HL-60/S4 treated with retinoic acid at 250 ng/mL for 4 days and 3 days (cell line): Measurements from ENCODE around the gene SLC35A1.
"Not testable (repeated sequence)": the region's sequence is repeated elsewhere in the genome, so short reads cannot be mapped to it uniquely, and the experiment has no call there.

ENCODE experiments used
- in situ Hi-C: fragments of 300-500 bp; cut with MboI; formaldehyde crosslinking; loops from 2 replicates; pipeline ENCODE4 v1.7.0; 2022; ENCODE audit warnings: low sequenced_read_pairs

SLC35A1 gene, protein sequence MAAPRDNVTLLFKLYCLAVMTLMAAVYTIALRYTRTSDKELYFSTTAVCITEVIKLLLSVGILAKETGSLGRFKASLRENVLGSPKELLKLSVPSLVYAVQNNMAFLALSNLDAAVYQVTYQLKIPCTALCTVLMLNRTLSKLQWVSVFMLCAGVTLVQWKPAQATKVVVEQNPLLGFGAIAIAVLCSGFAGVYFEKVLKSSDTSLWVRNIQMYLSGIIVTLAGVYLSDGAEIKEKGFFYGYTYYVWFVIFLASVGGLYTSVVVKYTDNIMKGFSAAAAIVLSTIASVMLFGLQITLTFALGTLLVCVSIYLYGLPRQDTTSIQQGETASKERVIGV

DNA sequence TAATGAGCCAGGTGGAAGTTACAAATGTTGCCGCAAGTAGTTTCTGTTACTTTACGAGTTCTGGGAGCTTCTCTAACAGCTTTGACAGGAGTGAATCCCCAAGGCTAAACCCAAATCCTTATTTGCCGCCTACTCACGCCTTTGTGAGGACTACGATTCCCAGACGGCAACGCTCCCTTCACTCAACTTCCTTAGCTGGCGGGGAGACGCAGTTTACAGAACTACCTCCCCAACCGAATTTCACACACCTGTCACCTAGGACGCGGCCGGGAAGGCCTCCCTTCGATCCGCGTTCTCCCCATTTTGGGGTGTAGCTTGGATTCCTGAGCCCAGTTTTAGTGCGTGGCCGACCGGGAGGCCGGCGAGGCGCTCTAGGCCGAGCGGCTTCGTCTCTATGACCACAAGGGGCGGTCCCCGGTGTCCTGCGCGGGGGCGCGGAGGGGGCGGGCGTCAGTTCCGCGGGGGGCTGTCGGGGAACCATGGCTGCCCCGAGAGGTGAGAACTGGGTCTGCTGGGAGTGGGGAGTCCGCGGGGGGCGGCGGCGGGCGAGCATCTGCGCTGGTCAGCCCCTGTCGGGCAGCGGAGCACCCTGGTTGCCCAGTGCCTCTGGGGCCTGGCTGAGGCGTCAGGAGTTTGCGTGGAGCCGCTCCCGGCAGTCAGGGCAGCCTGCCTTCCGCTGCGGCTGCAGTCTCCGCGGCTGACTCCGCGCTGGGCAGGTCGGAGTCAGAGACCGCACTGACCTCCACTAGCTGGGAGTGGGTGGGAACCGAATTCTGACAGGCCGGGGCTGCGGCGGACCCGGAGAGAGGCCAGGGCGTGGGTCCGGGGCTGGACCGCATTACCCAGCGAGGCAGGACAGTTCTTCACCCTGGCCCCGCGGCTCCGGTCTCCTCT, at the start of gene SLC35A1:
Gene SLC35A1, plus strand, starts transcription at position 450 of the 894 bp plus-strand sequence. Its CDS starts 30 bp downstream, at position 480.
- in situ Hi-C loops = no loop called here

DNA sequence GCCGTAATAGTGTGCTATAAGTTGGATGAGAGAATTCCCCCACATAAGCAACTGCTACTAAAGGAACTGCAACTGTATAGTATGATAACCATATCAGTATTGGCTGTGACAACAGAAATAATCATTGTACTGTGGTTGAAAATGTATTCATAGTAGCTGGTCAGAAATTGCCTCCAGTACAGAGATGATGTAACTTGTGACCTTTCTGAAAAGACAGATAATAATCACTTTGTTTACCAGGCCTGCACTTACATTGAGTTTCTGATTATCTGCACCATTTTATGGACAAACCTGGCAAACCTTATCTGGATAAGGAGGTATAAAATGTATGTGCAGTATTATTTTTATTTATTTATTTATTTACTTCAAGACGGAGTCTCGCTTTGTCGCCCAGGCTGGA, 46.0 kb upstream of the SLC35A1 start:
- in situ Hi-C loops = no loop called here

DNA sequence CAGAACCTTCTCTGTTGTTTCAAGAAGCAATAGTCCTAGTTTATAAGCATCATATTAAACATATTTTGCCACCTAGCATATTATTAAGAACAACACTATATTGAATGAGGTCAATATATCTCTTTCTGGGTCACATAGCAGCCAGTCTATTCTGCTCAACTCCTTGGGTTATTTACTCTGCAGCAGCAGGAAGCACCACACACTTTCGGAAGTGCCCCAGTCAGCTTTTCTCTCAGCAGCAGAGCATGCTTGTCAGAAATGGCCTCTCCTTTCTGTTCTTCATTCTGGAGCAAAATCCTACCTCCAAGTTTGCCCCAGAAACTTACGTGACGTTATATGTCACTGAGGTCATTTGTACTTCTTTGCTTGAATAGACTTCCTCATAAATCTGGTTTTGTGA, 42.3 kb upstream of the SLC35A1 start:
- in situ Hi-C loops = no loop called here

DNA sequence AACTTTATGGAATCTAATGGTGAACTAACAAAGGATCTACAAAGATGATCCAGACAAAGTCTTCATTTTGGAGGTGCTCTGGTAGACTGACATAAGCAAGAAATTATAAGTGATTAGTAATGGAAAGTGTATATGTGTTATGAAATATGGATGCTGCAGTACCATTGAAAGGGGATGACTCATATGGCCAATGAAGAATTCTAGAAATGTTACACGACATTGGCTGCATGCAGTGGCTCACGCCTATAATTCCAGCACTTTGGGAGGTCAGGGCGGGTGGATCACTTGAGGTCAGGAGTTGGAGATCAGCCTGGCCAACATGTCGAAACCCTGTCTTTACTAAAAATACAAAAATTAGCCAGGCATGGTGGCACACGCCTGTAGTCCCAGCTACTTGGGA, 41.5 kb upstream of the SLC35A1 start:
- in situ Hi-C loops = no loop called here

DNA sequence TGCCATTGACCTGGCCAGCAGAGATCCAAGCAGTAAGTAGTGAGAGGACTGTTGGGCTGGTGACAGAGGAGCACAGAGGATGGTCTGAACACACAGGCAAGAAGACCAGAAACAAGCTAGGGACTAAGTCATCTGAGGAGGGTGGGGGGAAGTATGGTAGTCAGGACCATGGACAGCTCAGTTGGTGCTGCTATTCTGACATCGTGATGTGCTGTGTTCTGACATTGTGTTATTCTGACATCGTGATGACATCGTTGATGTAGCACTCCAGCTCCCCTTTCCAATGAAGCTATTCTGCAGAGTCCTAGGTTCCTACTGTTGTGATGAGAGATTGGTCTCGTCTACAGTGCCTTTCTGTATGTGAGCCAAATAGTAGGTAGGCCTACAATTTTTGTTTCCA, 36.3 kb upstream of the SLC35A1 start:
- in situ Hi-C loops = no loop called here

DNA sequence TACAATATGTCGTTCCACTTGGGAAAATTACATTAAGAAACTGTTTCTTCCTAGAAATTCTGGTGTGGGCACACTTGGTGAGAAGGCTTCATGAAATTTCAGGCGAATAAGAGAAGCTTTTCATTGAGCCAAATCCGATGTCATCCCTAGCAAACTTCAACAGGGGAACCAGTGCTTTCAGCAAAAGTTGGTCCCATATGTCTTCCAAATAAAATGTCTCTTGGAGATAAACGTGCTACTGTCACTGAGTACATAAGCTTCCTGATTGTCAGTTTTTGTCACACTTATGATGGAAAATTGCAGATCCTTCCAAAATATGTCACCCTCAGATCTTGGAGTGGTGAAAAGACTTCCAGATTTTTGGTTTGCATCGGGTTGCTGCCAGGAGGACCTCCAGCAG, 31.1 kb upstream of the SLC35A1 start:
- in situ Hi-C loops = no loop called here

DNA sequence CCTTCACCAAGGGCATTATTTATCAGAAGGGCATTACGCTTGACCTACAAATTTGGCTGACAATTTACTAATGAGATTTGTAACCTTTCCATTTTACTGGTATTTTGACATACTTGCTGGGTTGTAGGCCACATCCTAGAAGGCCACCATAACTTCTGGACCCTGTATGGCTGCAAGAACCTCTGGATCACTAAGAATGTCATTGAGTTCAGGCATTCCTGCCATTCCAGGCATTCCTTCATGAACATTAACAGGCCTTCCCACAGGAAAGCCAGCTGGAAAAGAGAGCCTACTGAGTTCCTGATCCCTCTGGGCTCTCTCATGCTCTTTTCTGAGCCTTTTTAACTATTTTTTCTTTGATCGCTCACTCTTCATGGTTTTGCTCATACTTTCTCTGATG, 28.4 kb upstream of the SLC35A1 start:
- in situ Hi-C loops = no loop called here

DNA sequence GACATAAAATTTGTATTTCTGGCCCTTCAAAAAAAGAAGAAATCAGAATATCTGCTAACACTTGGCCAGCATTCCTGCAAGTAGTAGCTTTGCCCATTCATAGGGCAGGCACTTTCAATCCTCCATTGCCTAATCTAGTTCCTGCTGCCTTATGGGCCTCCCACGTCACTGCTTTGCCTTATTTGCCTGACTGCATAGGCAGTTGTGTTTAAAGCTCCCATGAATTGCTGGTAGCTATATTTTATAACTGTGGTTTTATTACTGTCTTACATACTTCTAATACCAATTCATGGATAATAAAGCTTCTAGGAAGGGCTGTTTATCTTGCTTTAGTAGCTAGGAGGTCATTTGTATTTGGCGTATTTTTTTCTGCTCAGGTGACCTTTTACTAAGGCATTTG, 7.7 kb upstream of the SLC35A1 start:
- in situ Hi-C loops = no loop called here

DNA sequence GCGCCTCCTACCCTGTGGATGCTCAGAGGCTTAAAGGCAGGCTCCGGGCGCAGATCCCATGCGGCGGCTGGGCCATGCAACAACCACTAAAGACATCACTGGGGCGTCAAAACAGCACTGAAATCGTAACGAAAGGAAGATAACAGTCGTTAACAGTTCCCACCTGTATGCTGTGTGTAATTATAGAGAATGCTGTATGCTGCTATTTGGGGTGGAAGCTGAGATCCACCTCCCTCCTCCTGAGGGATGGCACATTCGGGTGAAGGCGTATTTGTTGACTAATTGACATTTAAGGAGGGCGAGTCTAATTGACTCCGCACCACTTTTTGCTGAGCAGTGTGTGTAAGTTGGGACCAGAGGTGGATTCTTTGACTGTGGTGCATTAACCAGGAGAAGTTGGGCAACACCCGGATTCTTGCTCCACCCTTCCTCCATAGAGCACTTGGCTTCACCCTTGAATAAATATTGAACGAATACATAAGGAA, 687 bp downstream of the SLC35A1 start:
- in situ Hi-C loops = no loop called here

DNA sequence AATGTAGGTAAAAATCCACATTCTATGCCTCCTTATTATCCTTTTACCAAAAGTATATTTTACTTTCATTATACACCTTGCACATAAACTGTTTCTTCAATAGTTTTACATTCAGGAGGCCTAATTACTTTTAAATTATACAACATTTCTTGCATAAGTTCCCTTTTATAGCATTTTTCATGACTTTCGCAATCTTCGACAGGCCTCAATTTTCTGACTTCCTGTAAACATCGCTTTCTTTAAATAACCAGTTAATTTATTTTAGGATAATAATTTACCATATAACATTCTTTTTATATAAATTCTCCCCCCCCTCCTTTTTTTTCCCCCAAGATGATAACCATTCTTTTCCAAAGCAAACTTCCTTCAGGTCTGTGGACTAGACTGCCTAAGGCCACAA, 9.2 kb downstream of the SLC35A1 start:
- in situ Hi-C loops = no loop called here

DNA sequence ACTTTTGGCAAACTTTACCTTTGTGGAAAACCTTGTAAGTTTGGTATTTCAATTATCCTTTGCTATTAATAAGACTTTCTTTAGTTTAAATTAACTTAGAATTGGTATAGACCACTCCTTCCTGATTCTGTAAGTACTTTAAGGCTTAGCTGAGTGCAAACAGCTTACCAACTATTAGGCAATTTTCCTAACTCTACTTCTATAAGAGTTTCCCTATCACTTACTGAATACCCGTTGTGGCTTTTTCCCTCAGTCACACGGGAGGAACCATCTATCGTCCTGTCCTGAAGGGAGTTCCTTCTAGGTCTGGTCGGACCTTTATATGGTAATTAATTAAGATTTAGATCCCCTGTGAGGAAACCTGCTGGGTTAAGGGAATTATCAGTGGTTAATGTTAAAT, 9.6 kb downstream of the SLC35A1 start:
- in situ Hi-C loops = no loop called here

DNA sequence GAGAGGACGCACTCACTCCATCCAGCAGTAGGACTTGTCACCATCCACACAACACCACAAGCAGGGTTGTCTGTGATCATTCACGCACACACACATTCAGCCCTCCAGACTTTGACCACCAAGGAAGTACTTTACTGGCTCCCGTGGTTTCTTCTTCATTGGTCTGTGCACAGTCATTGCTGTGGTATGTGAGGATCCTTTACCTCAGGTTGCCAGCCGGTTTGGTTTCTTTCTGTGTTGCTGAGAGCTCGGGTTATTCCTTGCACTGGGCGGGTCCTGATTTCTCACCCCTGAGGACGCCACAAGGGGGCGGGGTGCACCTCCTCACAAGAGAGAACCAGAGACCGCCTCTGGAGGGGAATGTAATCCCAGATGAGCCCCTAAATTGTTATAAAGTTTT, 11.2 kb downstream of the SLC35A1 start:
- in situ Hi-C loops = no loop called here

DNA sequence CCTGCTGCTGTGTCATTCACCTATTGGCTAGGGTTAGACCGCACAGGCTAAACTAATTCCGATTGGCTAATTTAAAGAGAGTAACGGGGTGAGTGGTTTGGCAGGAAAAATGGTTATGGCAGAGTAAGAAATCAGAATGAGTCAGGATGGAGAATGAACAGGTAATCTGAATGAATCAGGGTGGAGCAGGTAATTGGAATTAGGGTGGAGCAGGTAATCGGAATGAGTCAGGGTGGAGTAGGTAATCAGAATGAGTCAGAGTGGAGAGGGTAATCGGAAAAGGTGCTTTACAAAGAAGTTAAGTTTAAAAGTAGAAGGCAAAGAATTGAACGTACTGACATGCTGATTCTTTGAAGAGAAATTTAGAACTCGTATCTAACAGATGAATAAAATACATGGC, 11.7 kb downstream of the SLC35A1 start:
- in situ Hi-C loops = no loop called here

DNA sequence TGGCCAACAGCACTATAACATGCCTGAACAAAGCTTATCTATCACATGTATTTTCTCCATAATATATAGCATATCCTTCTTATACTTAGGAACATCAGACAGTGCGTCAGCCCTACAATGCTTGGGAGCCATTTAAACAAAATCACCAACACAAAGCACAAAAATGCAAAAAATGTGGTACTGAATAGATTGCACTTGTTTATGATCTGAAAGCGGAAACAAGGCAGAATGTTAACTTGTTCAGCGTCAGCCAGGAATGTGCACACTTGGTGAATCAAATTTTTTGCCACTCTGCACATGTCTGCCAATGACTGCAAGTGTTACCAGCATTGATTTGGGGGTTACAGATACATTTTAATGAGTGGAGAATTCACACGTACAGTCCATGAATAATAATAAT, 14.8 kb downstream of the SLC35A1 start:
- in situ Hi-C loops = no loop called here

DNA sequence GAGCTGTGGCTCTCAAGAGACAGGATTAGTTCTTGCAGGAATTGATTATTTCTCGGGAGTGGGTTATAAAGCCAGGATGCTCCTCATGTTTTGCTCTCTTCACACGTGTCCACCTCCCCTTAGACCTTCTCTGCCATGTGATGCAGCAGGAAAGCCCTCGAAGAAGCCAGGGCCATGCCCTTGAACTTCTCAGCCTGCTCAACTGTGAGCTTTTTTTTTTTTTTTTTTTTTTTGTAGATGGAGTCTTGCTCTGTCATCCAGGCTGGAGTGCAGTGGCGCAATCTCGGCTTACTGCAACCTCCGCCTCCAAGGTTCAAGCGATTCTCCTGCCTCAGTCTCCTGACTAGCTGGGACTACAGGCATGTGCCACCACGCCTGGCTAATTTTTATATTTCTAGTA, 16.6 kb downstream of the SLC35A1 start:
- in situ Hi-C loops = not testable (repeated sequence)

DNA sequence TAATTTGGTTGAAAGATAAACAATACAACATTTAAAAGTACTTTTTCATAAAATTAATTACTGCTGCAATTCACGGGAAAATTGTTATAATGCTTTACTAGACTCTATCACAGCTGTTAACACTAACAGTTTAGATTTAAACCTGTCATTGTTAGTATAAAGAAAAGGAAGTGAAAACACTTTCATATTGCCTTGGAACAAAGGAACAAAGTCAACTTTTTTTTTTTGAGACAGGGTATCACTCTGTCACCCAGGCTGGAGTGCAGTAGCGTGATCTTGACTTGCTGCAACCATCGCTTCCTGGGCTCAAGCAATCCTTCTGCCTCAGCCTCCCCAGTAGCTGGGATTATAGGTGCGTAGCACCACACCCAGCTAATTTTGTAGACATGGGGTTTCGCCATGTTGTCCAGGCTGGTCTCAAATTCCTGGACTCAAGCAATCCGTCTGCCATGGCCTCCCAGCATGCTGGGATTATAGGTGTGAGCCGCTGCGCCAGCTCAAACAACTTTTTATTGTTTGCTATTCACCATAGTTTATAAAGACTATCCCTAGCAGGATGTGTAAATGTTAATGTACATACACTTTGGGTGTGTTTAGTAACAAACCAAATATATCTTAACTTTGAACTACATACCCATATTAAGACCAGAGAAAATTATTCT, 22.1 kb downstream of the SLC35A1 start:
- in situ Hi-C loops = no loop called here

DNA sequence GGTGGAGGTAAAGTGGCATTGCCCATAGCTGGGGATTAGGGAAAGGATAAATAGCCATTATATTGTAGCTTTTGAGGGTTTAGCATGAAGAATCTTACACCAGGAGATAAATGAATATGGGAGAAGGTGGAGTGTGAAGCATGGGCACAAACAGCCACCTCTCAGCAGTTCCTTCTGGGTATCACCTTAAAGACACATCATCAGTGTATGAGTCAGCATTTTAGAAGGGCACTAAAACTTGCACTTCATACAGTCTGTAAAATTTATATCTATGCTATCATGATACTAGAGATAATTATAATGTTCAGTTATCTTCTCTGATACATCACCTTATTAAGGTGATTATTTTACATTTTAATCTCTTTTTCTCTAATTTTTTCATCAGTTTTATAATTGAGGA, 25.3 kb downstream of the SLC35A1 start:
- in situ Hi-C loops = no loop called here

DNA sequence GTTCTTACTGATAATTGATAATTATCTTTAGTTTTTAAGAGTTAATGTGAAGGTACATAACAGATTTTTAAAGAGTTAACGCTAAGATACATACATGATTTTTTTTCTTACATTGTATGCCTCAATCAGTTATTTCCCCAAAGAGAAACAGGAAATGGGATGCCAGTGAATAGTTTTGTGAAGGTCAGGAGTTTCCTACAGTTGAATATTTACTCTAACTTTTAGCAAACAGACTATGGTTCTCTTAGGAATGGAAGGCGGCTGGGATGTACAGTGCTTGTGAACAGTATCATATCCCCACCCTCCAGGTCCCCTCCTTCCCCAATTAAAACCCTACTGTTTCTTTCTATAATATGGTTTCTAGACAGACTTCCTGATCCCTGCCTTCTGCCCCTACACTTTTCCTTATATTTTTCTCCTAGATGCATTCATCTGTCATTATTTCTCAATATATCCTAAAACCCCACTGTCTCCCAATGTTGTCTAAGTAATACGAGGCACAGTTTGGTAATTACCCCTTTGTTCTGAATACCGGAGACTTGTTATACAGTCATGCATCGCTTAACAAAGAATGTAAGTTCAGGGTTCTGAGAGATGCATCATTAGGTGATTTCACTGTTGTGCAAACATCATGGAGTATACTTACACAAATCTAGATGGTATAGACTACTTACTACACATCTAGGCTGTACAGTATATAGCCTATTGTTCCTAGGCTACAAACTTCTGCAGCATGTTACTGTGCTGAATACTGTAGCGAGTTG, 29.2 kb downstream of the SLC35A1 start:
- in situ Hi-C loops = no loop called here

DNA sequence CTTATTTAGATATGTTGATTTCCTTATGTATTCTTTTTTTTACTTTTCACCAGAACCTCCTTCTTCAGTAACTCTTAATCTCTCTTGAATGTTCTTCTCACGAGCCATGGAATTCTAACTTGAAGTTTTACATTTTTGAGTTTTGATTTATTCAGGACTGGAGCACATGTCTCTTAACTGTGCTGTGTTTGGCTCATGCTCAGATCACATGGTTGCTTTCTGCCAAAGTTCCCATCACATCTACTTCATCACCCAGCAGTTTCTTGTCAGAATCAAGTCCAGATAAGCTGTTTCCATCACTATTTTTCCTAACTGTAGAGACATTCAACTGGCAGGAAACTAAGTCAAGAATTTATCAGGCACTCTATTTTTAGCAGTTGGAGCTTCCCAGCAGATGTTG, 31.7 kb downstream of the SLC35A1 start:
- in situ Hi-C loops = no loop called here

DNA sequence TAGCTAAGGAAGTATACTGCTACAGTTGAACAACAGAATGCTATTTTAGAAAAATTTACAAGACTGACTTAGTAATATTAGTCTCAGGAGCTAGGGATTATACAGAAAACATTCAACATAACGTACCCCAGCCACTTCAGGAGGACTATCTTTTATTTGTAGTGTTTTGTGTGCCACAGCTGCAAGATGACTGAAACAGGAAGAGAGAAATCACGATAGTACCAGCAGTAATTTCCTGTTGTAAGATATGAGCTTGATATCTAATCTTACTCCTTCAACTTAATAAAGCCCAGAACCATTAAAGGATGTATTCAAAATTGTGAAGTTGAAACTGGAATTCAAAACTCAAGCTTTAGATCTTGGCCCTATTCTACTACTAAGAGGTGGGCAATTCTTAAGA, 42.1 kb downstream of the SLC35A1 start:
- in situ Hi-C loops = no loop called here

DNA sequence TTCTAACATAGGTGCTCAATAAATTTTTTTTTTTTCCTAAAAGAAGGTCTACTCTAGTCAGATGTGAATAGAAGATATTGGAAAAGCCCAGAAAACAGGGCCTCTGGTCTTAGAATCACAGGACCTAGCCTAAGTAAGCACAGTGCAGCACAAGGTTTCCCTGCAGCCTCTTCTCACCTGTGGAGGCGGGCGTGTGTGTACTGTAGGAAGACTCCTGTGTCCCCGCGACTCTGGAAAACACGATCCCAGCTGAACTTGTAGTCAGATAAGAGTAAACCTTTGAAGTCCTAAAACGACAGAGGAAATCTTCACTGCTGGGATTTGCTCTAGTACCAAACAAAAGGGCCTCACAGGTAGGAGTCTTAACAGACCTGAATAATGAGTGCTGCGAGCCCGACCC, 45.7 kb downstream of the SLC35A1 start:
- in situ Hi-C loops = no loop called here
